D721Med (cell line): ENCODE measurements around the gene APCDD1.
A peak's percentile ranks its signal among the peaks of the same experiment; 100 is the strongest.

Experiments used
- DNase-seq: peaks from one replicate; pipeline ENCODE4 v3.0.0; 2011; ENCODE audit warnings: low spot score; ENCODE audit not compliant: insufficient read length
- FAIRE-seq: peaks from 2 replicates; lab custom pipeline; 2011; peaks lifted over from hg19 to GRCh38; lab: Jason Lieb, UNC
- CTCF ChIP-seq: IDR thresholded peaks from 2 replicates; pipeline ENCODE4 v1.5.1; 2012; ENCODE audit warnings: mild to moderate bottlenecking, control low read depth; ENCODE audit not compliant: insufficient read depth; ENCODE audit errors: missing control alignments

Gene APCDD1

GRCh38 chr18:10454681-10455557 is 484 bp downstream of the APCDD1 start:
- no peak for FAIRE-seq
- DNase-seq: no peak
- TF ChIP-seq CTCF: no peak

- FAIRE-seq (no peak), DNase-seq (no peak)
- TF ChIP-seq CTCF: no peak
Observed at GRCh38 chr18:10455726-10456453, 1.5 kb downstream of the APCDD1 start.

- no peak for TF ChIP-seq CTCF
- DNase-seq: no peak
- no peak for FAIRE-seq
Observed at GRCh38 chr18:10456718-10457117, 2.3 kb downstream of the APCDD1 start.

GRCh38 chr18:10457128-10457527 is 2.7 kb downstream of the APCDD1 start:
- no peak for DNase-seq
- peak; percentile 73 for FAIRE-seq
- no peak for TF ChIP-seq CTCF

GRCh38 chr18:10457767-10458166 is 3.3 kb downstream of the APCDD1 start:
- no peak for TF ChIP-seq CTCF
- DNase-seq (no peak), FAIRE-seq (no peak)

GRCh38 chr18:10458691-10459090 is 4.3 kb downstream of the APCDD1 start:
- DNase-seq (no peak), FAIRE-seq (no peak)
- no peak for TF ChIP-seq CTCF
